Right lobe of liver (tissue), 4 donors: Measurements from ENCODE around the gene RUFY2.

Experiments used
- CTCF ChIP-seq, 4 donors: fragments of 200-600 bp in 3 of 4; fragments of 450-650 bp in 1 of 4; IDR thresholded peaks; one replicate each; pipeline versions ENCODE4 v1.5.1 to v1.8.0; 2016 to 2022; ENCODE audit warnings: antibody characterized with exemption in 4 of 4, mild to moderate bottlenecking in 2 of 4
- POLR2A ChIP-seq: fragments of 450-650 bp; IDR thresholded peaks from one replicate; pipeline ENCODE4 v1.6.1; 2017; ENCODE audit warnings: antibody characterized with exemption, mild to moderate bottlenecking
- donor health status: DM: no; HTN: no; CAD: no.
- donor health status: DM: no; HTN: no; CAD: no.
- donor health status: DM: no; HTN: yes; CAD: no.

GRCh38 chr10:68419376-68419775 is 12.3 kb upstream of the RUFY2 start:
- TF ChIP-seq CTCF (IDR thresholded peaks at IDR 0.05) (no peak), POLR2A (no peak)
